Stimulated activated CD4-positive, alpha-beta T cell treated with anti-CD3 and anti-CD28 coated beads, Interleukin-2, amount 100 ng/mL, for 48 hours (primary cell): ENCODE results near the gene EP400.
"Not testable (repeated sequence)": the region's sequence is repeated elsewhere in the genome, so short reads cannot be mapped to it uniquely, and the experiment has no call there.

Experiments
- DNase-seq, 2 donors: peaks; one replicate each; pipeline ENCODE4 v3.0.0-alpha.2; 2020

The EP400 gene

GRCh38 chr12:131954460-131954859 lies 4.7 kb downstream of the EP400 start:
- DNase-seq, result not testable (repeated sequence)

GRCh38 chr12:131959116-131959515 lies 9.4 kb downstream of the EP400 start:
- DNase-seq, result no peak

- DNase-seq, result no peak
These were observed 10.2 kb downstream of the EP400 start for GRCh38 chr12:131959641-131960589.

- not testable (repeated sequence) for DNase-seq
These were observed 11.0 kb downstream of the EP400 start for GRCh38 chr12:131960590-131961325.

GRCh38 chr12:131961328-131961727 lies 11.6 kb downstream of the EP400 start:
- not testable (repeated sequence) for DNase-seq

- DNase-seq, result no peak
These were observed 12.3 kb downstream of the EP400 start for GRCh38 chr12:131962069-131962468.

- no peak for DNase-seq
These were observed 13.6 kb downstream of the EP400 start for GRCh38 chr12:131963381-131963780.

GRCh38 chr12:131965073-131965472 lies 15.3 kb downstream of the EP400 start:
- DNase-seq, result no peak

GRCh38 chr12:131971226-131971625 lies 21.5 kb downstream of the EP400 start:
- no peak for DNase-seq

GRCh38 chr12:131975228-131975627 lies 25.5 kb downstream of the EP400 start:
- no peak for DNase-seq

GRCh38 chr12:131979606-131980005 lies 29.9 kb downstream of the EP400 start:
- no peak for DNase-seq

- no peak for DNase-seq
These were observed 30.5 kb downstream of the EP400 start for GRCh38 chr12:131980263-131980662.

- no peak for DNase-seq
These were observed 31.6 kb downstream of the EP400 start for GRCh38 chr12:131981388-131981787.

- no peak for DNase-seq
These were observed 32.3 kb downstream of the EP400 start for GRCh38 chr12:131982041-131982440.

- DNase-seq, result no peak
These were observed 33.3 kb downstream of the EP400 start for GRCh38 chr12:131983026-131983425.

- no peak for DNase-seq
These were observed 33.8 kb downstream of the EP400 start for GRCh38 chr12:131983554-131983953.

- no peak for DNase-seq
These were observed 34.6 kb downstream of the EP400 start for GRCh38 chr12:131984334-131984733.

GRCh38 chr12:131985510-131985875 lies 35.8 kb downstream of the EP400 start:
- DNase-seq, result not testable (repeated sequence)

- DNase-seq, result no peak
These were observed 36.6 kb downstream of the EP400 start for GRCh38 chr12:131986361-131986760.

- no peak for DNase-seq
These were observed 37.2 kb downstream of the EP400 start for GRCh38 chr12:131986910-131987309.

GRCh38 chr12:131987552-131987951 lies 37.8 kb downstream of the EP400 start:
- no peak for DNase-seq

GRCh38 chr12:131988054-131988796 lies 38.5 kb downstream of the EP400 start:
- no peak for DNase-seq

GRCh38 chr12:131989021-131989420 lies 39.3 kb downstream of the EP400 start:
- DNase-seq, result no peak
